Endothelial cell of umbilical vein (primary cell): ENCODE data around the gene CYP4F3. TPM values are rescaled to one million over a fixed set of nuclear protein-coding genes. Genes with fewer than 3 reads are reported as not detected.

ENCODE experiments used
- polyA plus RNA-seq, 4 experiments: library from polyadenylated mRNA; depleted of rRNA in 3 of 4; stranded (reverse) in 3 of 4; unstranded in 1 of 4; fragments of >200 nt; gene quantifications; 2 replicates each; pipeline versions ENCODE4 v1.2.1 to v1.2.3, GENCODE V29; 2011 to 2012; ENCODE audit warnings: missing spikeins in 1 of 4
- small RNA-seq: library from RNA; depleted of rRNA; stranded (forward); fragments of <200 nt; gene quantifications from one replicate; pipeline ENCODE3, GENCODE V24; 2012; ENCODE audit warnings: low replicate concordance, low read depth; ENCODE audit not compliant: insufficient read depth, insufficient read length
- total RNA-seq: library from RNA; stranded (reverse); gene quantifications from 2 replicates; pipeline ENCODE4 v1.2.3, GENCODE V29; 2021

Gene CYP4F3
- total and polyA plus RNA-seq, 2 donors (not counting 3 experiments of a cell fraction or from before 2014, with no cell fraction given): not detected

Small RNAs within 50 kb of the gene (small RNA-seq; reads per million reads assigned to genes)
- gene AD000091.1: not detected

Other genes with a start within 250 kb of the CYP4F3 start
- gene AKAP8L, start 221.9 kb upstream of the CYP4F3 start, total RNA-seq: 95.4 and 99.6 TPM in 2 replicates
- gene AKAP8L, start 221.9 kb upstream of the CYP4F3 start, polyA plus RNA-seq: 63.9 and 65.1 TPM in 2 replicates
- 47.2 and 50.8 TPM in 2 replicates for gene WIZ, start 190.9 kb upstream of the CYP4F3 start, total RNA-seq
- gene WIZ, start 190.9 kb upstream of the CYP4F3 start, polyA plus RNA-seq: 21.0 and 25.7 TPM in 2 replicates
- gene RASAL3, start 176.4 kb upstream of the CYP4F3 start, total RNA-seq: 4.1 and 4.3 TPM in 2 replicates
- 5.7 and 7.0 TPM in 2 replicates for gene RASAL3, start 176.4 kb upstream of the CYP4F3 start, polyA plus RNA-seq
- 0.18 TPM in 1 of 2 replicates, not detected in the other for gene PGLYRP2, start 161.4 kb upstream of the CYP4F3 start, total RNA-seq
- gene PGLYRP2, start 161.4 kb upstream of the CYP4F3 start, polyA plus RNA-seq: 0.03 and 0.19 TPM in 2 replicates
- gene CYP4F22, start 132.4 kb upstream of the CYP4F3 start, total RNA-seq: not detected in 2 replicates
- gene CYP4F22, start 132.4 kb upstream of the CYP4F3 start, polyA plus RNA-seq: not detected in 2 replicates
- not detected in 2 replicates for gene CYP4F8, start 25.7 kb upstream of the CYP4F3 start, total RNA-seq
- not detected in 2 replicates for gene CYP4F8, start 25.7 kb upstream of the CYP4F3 start, polyA plus RNA-seq
- not detected in 2 replicates for gene CYP4F12, start 32.2 kb downstream of the CYP4F3 start, total RNA-seq
- gene CYP4F12, start 32.2 kb downstream of the CYP4F3 start, polyA plus RNA-seq: not detected in 2 replicates
- gene OR10H2, start 87.1 kb downstream of the CYP4F3 start, total RNA-seq: not detected in 2 replicates
- not detected in 2 replicates for gene OR10H2, start 87.1 kb downstream of the CYP4F3 start, polyA plus RNA-seq
- gene OR10H3, start 97.1 kb downstream of the CYP4F3 start, total RNA-seq: not detected in 2 replicates
- not detected in 2 replicates for gene OR10H3, start 97.1 kb downstream of the CYP4F3 start, polyA plus RNA-seq
- not detected in 2 replicates for gene OR10H5, start 146.8 kb downstream of the CYP4F3 start, total RNA-seq
- not detected in 2 replicates for gene OR10H5, start 146.8 kb downstream of the CYP4F3 start, polyA plus RNA-seq
- not detected in 2 replicates for gene OR10H1, start 174.8 kb downstream of the CYP4F3 start, total RNA-seq
- gene OR10H1, start 174.8 kb downstream of the CYP4F3 start, polyA plus RNA-seq: not detected in 2 replicates